NCI-H128 (cell line): Measurements from ENCODE around the gene TMPRSS3.

ENCODE experiments used
- DNase-seq: peaks from one replicate; lab custom pipeline; 2025; ENCODE audit not compliant: unreplicated experiment; lab: John Stamatoyannopoulos, UW

TMPRSS3 gene

DNA sequence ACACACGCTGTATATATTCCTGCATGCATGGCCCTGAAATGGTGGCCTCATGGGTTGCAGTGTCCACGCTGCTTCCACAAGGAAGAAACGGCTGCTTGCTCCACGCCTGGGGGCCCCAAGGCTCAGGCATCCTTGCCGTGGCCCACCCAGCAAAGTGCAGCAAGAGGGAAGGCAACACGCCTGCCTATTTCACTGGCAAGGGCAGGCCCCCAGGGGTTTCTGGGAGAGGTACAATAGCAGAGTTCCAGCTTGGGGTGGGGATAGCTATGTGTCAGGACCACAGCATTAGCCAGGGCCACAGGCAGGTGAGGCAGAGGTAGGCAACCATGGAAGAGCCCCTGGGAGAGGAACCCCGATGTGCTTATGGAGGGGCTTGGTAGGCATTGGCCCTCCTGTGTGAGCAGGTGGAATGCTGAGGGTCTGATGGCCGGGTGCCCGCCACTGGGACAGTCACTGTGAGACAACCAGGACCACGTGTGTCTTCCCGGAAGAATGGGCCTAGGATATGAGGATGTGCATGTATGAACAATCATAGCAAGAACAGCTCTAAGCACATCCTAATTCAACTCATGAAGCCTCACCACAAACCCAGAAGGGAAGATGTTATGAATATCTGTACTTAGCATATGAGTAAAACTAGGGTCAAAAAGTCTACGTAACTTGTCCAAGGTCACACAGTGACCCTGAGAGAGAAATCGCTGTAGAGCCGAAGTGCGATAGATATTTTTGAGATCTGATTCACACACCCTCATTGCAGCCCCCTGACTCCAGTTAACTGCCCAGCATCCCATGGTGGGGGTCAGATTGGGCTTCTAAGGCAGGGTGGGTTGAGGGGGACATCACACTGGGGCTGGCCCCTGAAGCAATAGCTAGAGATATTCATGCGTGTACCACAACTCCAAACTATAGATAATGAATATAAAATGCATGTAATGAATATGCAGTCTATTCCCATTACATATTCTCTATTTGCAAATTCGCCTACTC is 56.8 kb downstream of the TMPRSS3 start:
- DNase-seq, result no peak

DNA sequence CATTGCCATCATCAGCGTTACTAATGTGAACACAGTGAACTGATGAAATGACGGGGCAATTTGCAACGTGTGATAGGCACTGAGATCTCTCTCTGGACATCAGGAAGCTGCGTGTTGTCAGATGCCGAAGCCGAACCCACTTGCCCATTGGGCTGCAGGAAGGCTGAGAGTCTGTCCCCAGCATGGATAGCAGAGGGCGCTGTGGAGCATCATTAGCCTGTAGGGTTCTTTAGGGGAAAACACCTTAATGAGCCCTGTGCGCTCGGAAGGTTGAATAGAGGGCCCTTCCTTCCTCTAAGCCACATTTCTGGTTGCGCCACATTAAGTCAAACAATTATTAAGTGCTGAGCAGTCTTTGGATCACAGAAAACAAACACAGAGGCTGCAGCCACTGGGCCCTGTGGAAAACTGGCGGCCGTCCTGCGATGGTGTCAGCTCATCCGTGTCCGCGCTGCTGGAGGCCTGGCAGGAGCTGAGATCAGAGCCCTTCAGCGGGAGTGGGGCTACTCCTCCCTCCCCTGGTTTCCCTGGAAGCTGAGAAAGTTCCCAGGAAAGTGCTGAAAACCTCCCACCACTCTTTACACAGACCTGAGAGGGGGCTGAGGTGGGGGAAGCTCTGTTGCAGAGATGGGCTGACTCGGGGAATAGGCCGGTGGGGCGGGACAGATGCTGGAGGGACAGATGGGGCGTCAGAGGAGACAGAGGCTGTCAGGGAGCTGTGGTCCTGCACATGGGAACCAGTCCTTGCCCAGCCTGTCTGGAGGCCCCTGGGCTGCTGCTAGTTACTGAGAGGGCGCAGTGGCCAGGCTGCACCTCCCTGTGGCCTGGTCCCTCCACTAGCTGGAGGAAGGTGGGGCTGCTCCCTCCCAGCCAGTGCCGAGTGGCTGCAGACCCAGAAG is 57.8 kb downstream of the TMPRSS3 start:
- peak; percentile 84 for DNase-seq

DNA sequence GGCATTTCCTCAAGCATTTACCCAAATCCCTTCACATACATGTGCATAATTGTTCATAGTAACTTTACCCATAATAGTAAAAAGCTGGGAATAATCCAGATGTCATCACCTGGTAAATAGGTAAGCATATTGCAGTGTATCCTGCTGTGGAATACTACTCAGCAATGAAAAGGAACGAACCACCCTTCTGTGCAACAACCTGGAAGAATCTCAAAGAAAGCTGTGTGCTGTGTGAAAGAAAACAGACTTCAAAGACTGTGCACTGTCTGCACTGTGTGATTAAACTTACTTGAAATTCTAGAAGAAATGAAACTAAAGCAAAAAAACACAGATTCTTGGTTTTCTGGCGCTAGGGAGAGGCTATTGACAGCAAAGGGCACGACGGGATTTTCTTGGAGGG is 58.6 kb downstream of the TMPRSS3 start:
- DNase-seq, result no peak

DNA sequence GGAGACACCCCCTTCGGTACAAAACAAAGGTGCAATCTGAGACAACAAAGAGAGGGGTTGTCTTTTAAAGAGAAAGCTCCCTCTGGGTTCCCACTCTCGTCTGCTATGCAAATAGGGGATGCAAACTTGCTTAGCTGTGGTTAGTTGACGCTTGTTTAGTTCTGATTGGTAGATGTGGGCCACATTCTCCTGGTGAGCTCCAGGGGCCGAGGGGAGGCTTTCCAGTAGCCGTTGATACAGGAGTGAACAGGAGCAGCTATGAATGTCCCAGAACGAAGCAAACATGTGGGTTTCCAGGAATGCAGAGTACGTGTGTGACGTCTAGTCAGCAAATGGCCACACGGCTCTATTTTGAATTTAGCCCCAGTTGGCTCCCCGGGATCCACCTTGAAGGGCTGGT is 59.8 kb downstream of the TMPRSS3 start:
- peak; percentile 28 for DNase-seq

DNA sequence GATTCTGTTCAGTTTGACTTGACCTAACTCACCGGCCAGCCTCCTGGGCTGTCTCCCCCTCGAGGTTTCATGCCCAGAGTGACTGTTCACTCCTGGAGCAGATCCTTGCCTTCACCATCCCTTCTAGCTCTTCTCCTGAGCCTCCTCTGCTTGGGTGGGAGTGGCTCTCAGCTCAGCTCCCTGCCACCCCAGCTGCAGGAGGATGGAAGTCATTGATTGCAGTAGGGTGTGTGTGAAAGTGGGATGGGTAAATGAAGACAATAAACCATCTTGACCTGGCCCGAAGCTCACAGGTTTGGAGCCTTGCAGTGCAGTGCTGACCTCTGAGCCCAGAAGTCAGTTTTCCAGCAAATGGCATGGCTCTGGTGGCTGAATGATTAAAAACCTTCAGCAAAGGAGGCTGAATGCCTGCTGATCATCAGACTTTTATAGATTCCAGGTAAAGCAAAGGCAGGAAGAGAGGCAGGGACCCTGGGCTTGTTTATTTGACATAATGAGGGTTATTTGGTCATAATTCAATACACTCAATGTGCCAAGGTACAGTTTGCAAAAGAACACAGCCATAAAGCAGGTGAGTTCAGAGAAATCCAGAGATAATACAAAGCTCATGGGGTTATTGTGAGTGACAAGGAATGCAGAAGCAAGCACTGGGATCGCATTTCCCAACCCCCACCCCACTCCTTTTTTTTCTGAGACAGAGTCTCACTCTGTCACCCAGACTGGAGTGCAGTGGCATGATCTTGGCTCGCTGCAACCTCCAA is 63.1 kb downstream of the TMPRSS3 start:
- no peak for DNase-seq

DNA sequence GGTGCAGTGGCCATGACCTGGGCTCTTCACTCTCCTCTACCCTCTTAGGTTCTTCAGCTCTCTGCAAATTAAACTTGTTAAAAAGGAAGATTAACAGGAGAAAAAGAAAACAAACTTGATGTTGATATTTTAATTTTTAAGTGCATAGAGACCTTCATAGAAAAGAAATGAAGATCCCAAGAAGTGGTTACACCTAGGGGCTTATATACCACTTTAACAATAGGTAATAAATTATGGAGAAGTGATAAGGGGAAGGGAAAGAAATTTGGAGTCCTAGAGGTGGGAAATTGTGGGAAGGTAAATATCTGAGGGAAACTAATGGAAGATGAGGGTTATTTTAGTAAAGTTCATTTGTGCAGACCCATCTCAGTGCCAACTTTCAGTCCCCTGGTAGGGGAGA is 64.2 kb downstream of the TMPRSS3 start:
- no peak for DNase-seq

DNA sequence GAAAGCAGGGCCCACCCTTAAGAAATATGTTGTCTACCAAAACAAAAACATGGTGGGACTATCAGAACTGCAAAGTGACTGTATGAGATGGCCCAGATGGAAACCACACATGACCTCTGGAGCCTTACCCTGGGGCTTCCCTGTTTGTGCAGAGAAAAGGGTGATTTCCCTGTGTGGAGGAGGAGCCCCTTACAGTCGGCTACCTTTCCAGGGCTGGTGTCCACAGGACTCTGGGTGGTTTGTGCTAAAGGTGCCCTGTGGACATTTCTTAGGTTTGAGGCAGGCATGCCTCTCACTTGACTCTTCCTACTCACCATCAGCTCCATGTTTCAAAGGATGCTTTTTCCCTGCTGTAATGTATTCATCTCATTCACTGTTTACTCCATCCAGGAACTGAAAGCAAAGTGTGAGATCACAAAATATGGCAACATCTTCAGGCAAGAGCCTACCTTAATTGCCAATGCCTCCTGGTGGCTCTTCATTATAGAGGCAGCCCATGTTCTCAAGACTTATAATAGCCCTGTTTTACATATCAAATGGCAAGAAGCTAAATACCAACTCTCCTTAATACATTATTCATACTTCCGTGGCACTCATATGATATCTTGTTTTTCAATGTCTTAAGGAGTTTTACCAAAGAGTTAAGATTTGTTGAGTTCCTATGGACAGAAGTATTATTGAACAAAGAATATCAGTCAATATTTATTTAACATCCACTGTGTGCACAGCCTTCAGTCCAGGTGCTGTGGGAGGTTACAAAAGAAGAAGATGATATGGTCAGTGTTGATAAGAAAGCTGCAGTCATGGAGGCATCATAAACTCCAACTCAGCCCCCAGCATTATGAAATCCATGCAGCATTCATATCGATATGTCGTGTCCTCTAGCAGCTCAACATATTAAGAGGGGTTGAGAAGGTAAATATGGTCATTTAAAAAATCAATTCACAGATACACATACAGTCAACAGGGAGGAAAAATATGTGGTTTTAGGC is 65.2 kb downstream of the TMPRSS3 start:
- DNase-seq, result no peak

DNA sequence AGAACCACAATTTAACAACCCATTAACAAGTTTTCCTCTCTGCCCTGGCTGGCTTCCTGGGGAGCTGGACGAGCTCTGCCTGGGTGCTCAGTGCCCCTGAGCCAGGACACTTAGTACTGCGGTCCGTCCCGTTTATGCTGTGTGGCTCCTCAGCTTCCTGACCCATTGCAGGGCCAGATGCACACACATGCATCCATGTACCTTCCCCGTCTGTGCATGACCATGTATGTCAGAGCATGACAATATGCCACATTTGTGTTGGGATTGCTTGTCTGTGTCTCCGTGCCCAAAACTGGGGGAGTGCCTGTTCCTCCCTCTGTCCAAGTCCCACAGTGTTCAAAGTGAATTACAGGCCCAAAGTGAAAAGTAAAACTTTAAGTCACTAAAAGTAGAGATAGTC is 71.0 kb downstream of the TMPRSS3 start:
- no peak for DNase-seq
